GM23248 (cell line): ENCODE measurements around the gene RMND5A. TPM values are rescaled to one million over a fixed set of nuclear protein-coding genes. Genes with fewer than 3 reads are reported as not detected.
"Not testable (repeated sequence)": the region's sequence is repeated elsewhere in the genome, so short reads cannot be mapped to it uniquely, and the experiment has no call there.

Experiments used
- DNase-seq: peaks from one replicate; pipeline ENCODE4 v3.0.0-alpha.2; 2015
- H2AFZ ChIP-seq: fragments of 200-600 bp; sonication (generic); 2 replicates; pipeline ENCODE4 v1.6.1; 2016; ENCODE audit warnings: antibody characterized with exemption
- H3F3A ChIP-seq: fragments of 200-600 bp; sonication (generic); 2 replicates; pipeline ENCODE4 v1.6.1; 2016; ENCODE audit warnings: mild to moderate bottlenecking, antibody characterized with exemption, mixed run types; ENCODE audit not compliant: insufficient read depth
- H3K27ac ChIP-seq: fragments of 200-600 bp; sonication (generic); 2 replicates; pipeline ENCODE4 v1.5.1; 2016; ENCODE audit warnings: mild to moderate bottlenecking
- H3K27me3 ChIP-seq: fragments of 200-600 bp; sonication (generic); replicated peaks from 2 replicates; pipeline ENCODE4 v1.6.1; 2016; ENCODE audit warnings: mild to moderate bottlenecking; ENCODE audit not compliant: insufficient read depth
- H3K36me3 ChIP-seq: fragments of 200-600 bp; sonication (generic); 2 replicates; pipeline ENCODE4 v1.6.1; 2016; ENCODE audit warnings: low read depth, mild to moderate bottlenecking
- H3K4me1 ChIP-seq: fragments of 200-600 bp; sonication (generic); 2 replicates; pipeline ENCODE4 v1.6.1; 2016; ENCODE audit warnings: mild to moderate bottlenecking; ENCODE audit not compliant: insufficient read depth
- H3K4me2 ChIP-seq: fragments of 200-600 bp; sonication (generic); one replicate; pipeline ENCODE4 v1.6.1; 2016; ENCODE audit warnings: mild to moderate bottlenecking; ENCODE audit not compliant: unreplicated experiment
- H3K4me3 ChIP-seq: fragments of 200-600 bp; sonication (generic); 2 replicates; pipeline ENCODE4 v1.5.1; 2016; ENCODE audit warnings: mild to moderate bottlenecking
- H3K79me2 ChIP-seq: fragments of 200-600 bp; sonication (generic); 2 replicates; pipeline ENCODE4 v1.6.1; 2016; ENCODE audit warnings: mild to moderate bottlenecking; ENCODE audit not compliant: insufficient read depth
- H3K9ac ChIP-seq: fragments of 200-600 bp; sonication (generic); 2 replicates; pipeline ENCODE4 v1.6.1; 2016; ENCODE audit warnings: mild to moderate bottlenecking
- H3K9me2 ChIP-seq: fragments of 200-600 bp; sonication (generic); 2 replicates; pipeline ENCODE4 v1.6.1; 2016; ENCODE audit warnings: mixed run types, mild to moderate bottlenecking, moderate library complexity; ENCODE audit not compliant: insufficient read depth
- H3K9me3 ChIP-seq: fragments of 200-600 bp; sonication (generic); one replicate; pipeline ENCODE4 v1.6.1; 2017; ENCODE audit warnings: low read depth
- H4K20me1 ChIP-seq: fragments of 200-600 bp; sonication (generic); 2 replicates; pipeline ENCODE4 v1.6.0; 2016; ENCODE audit not compliant: insufficient read depth
- EZH2 ChIP-seq: fragments of 200-600 bp; sonication (generic); IDR thresholded peaks from 2 replicates; pipeline ENCODE4 v1.6.1; 2018; ENCODE audit warnings: antibody characterized with exemption, mild to moderate bottlenecking; ENCODE audit not compliant: insufficient read depth, poor library complexity, severe bottlenecking
- EZH2phosphoT487 ChIP-seq: fragments of 200-600 bp; sonication (generic); IDR thresholded peaks from 2 replicates; pipeline ENCODE4 v1.6.1; 2018; ENCODE audit warnings: antibody characterized with exemption, moderate library complexity, mild to moderate bottlenecking, low read depth; ENCODE audit not compliant: insufficient read depth
- WGBS, 2 experiments: methylation state at CpG; one replicate each; pipeline ENCODE4 v1.1.6; 2015 to 2017; ENCODE audit warnings: low lambda C conversion rate in 2 of 2, low coverage in 1 of 2; ENCODE audit errors: missing lambda C conversion rate in 2 of 2; 5-methylcytosine and 5-hydroxymethylcytosine counted together
- in situ Hi-C: fragments of 300-500 bp; cut with MboI; formaldehyde crosslinking; loops from 2 replicates; pipeline ENCODE4 v1.15.0; 2020
- polyA plus RNA-seq: library from polyadenylated mRNA; unstranded; fragments of >200 nt; fragmentation: Nextera tagmentation; extraction: Ambion mirVana; gene quantifications from 2 replicates; pipeline ENCODE4 v1.2.1, GENCODE V29; 2016
- total RNA-seq: library from RNA; depleted of rRNA; stranded (reverse); fragments of >200 nt; shearing (Covaris generic); gene quantifications from 2 replicates; pipeline ENCODE4 v1.2.3, GENCODE V29; 2014

RMND5A gene
- total and polyA plus RNA-seq, 2 experiments from 2014 or later = 6.8 to 21.2 TPM

DNA sequence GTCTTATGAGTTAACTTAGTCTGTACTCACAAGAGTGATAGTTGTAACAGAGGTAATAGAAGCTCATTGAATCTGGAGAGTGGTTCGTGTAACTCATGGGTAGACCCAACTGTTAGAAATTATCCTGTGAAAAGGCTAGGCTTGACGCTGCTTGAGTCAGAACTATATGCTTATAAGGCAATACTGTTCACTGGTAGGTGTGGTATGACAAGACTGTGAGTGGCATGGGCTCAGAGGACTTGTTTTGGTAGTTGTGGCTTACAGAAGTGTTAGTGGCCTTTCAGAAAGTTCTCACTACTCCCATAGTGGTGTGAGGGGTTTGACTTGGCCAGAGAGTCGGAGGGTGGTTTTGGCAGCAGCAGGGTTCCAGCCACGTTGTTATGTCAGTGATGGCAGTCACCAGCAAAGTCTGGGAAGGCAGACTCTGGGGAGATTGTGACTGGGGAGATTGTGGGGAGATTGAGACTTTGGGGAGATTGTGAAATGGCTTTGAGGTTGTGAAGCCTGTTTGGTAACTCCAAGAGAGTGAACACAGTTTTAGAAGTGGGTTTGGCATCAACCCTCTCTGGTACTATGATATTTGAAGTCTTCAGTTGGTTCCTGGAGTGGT lies 21.9 kb downstream of the RMND5A start:
- not testable (repeated sequence) for H3K4me2 ChIP-seq
- 90% methylated on average over 2 of the region's 4 CpGs; no CpG with 5 or more reads in 1 of the 2 experiments for WGBS, 2 experiments

DNA sequence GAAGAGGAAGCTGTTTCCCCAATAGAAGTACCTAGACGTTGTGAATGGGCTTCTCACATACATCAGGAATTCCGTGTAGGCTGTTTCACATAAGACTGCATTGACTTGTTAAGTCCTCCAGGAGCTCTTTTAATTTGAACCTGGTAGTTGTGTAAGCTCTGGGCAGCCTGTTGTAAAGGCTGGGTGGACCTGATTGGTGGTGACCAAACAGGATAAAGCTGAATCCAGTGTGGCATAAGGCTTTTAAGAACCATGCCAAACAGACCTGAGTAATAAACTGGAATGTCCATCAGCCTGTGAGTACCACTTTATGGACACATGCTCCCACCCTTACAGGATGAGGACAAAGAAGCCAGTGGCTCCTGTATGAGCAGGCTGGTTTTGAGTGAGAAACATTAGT lies 24.1 kb downstream of the RMND5A start:
- in situ Hi-C loops = no loop called here
- TF ChIP-seq EZH2phosphoT487 = no peak
- TF ChIP-seq EZH2 = no peak
- no peaks in the 10 kb centered on the region for H3K27me3 ChIP-seq
- no peaks in the 10 kb centered on the region for H3K9me3 ChIP-seq
- peaks cover 49% of the 10 kb centered on the region for H3K79me2 ChIP-seq
- no peak for DNase-seq
- no peak overlapping the region for H3K27ac ChIP-seq
- no peak overlapping the region for H3K4me3 ChIP-seq
- peaks cover 16% of the 10 kb centered on the region for H3K4me1 ChIP-seq
- 64 to 73% methylated on average over 2 of the region's 2 CpGs for WGBS, 2 experiments
- no peak overlapping the region for H2AFZ ChIP-seq
- H3F3A ChIP-seq = no peaks in the 10 kb centered on the region
- no peaks in the 10 kb centered on the region for H3K36me3 ChIP-seq
- no peak overlapping the region for H3K4me2 ChIP-seq
- H3K9me2 ChIP-seq = no peaks in the 10 kb centered on the region
- no peaks in the 10 kb centered on the region for H4K20me1 ChIP-seq
- no peak overlapping the region for H3K9ac ChIP-seq

More for the DNA sequence above, 21.9 kb downstream of the RMND5A start:
- H3K27ac ChIP-seq, H3F3A ChIP-seq, H3K9me3 ChIP-seq, DNase-seq, H3K4me3 ChIP-seq, H3K9me2 ChIP-seq, H3K9ac ChIP-seq, in situ Hi-C loops, H3K4me1 ChIP-seq, H2AFZ ChIP-seq, H3K36me3 ChIP-seq, H3K27me3 ChIP-seq, H4K20me1 ChIP-seq: not testable (repeated sequence)
- H3K79me2 ChIP-seq = peaks cover 35% of the 10 kb centered on the region

DNA sequence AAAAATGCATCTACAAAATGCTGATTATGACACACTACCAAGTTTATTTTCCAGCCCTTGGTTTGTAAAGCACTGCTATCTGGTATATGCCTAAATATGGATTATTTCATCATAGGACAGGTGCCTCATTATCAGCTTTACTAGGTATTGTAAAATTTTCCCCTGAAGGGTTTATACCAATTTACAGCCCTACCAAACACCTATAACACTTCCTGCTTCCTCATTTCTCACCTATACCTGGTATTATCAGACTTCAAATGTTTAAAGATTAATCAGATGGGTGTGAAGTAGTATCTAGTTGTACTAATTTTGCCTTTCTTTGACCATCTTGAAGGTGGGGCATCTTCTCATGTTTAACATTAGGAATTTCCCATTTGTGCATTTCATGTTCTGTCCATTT lies 26.8 kb downstream of the RMND5A start:
- H3F3A ChIP-seq = no peaks in the 10 kb centered on the region
- no peaks in the 10 kb centered on the region for H3K9me2 ChIP-seq
- H3K9me3 ChIP-seq = no peaks in the 10 kb centered on the region
- DNase-seq = no peak
- H3K9ac ChIP-seq = no peak overlapping the region
- H3K4me1 ChIP-seq = peaks cover 16% of the 10 kb centered on the region
- H3K27ac ChIP-seq = peak overlapping the region; percentile 82; the same call in 1 of the 2 replicates
- H2AFZ ChIP-seq = no peak overlapping the region
- no peak overlapping the region for H3K4me3 ChIP-seq
- in situ Hi-C loops = no loop called here
- peaks cover 77% of the 10 kb centered on the region for H3K79me2 ChIP-seq
- 0 out of 2 replicates have a peak, but pooled peaks cover 4% of the 10 kb centered on the region for H3K36me3 ChIP-seq
- H3K4me2 ChIP-seq = no peak overlapping the region
- H4K20me1 ChIP-seq = no peaks in the 10 kb centered on the region
- TF ChIP-seq EZH2 = no peak
- TF ChIP-seq EZH2phosphoT487 = no peak
- no peaks in the 10 kb centered on the region for H3K27me3 ChIP-seq

DNA sequence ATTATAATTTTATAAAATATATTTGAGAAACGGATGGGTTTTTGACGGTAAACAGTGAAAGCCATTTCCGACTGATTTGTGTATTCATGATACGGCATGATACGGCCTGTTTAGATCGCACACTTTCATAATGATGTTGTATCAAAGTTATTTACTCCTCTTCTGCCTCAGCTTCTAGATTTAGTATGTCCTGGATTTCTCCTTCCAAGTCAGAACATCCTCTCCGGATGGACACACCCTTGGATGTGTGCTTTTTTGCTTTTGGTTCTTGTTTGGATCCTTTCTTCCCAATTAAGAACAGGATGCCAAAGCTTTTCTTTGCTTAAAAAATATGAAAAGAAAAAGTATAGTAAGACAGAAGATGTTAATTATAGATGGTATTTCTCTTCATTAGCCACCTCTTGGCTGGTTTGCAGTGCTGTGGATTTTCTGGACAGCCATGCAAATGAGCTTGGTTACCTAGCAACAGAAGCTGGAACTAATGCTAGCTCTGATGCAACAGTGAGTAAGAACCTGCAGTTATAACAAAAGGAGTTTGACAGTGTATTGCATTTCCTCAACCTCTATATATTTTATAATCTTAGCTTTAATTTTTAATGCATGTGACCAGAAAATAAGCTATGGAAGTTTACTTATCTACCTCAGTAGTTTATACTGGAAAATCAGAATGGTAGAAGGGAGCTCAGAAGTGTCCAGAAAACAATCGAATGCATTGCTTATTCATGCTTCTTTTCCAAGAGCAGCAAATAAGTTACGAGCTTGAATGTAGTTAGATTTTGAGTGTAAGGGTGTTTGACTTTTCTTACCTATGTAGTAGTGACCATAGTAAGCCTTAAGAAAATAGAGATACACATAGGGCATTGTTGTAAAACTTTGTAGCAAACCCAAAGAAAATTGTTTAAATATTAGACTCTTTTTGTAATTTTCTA lies 27.9 kb downstream of the RMND5A start:
- Histone ChIP-seq H3K9me2 (no peaks in the 10 kb centered on the region), H3K9ac (peak overlapping the region; percentile 63), H3K4me3 (peak overlapping the region; percentile 57), H3K4me2 (peak overlapping the region; percentile 72), H4K20me1 (no peaks in the 10 kb centered on the region), H3F3A (no peaks in the 10 kb centered on the region), H3K79me2 (peaks cover 81% of the 10 kb centered on the region), H3K9me3 (no peaks in the 10 kb centered on the region), H3K36me3 (peaks cover 14% of the 10 kb centered on the region; the same call in 1 of the 2 replicates), H2AFZ (peak overlapping the region; percentile 80), H3K27ac (peak overlapping the region; percentile 82), H3K27me3 (no peaks in the 10 kb centered on the region), H3K4me1 (peaks cover 16% of the 10 kb centered on the region)
- TF ChIP-seq EZH2phosphoT487 (no peak), EZH2 (no peak)
- DNase-seq = peak; percentile 96
- in situ Hi-C loops = no loop called here
- 45 to 46% methylated on average over 9 of the region's 9 CpGs for WGBS, 2 experiments
